GM12872 (cell line): ENCODE results near the gene IARS1.

Source experiments
- CTCF ChIP-seq: IDR thresholded peaks from 3 replicates; pipeline ENCODE4 v1.5.1; 2011; ENCODE audit warnings: low read depth, mild to moderate bottlenecking, low read length, moderate library complexity; ENCODE audit not compliant: insufficient read depth

Gene IARS1

DNA sequence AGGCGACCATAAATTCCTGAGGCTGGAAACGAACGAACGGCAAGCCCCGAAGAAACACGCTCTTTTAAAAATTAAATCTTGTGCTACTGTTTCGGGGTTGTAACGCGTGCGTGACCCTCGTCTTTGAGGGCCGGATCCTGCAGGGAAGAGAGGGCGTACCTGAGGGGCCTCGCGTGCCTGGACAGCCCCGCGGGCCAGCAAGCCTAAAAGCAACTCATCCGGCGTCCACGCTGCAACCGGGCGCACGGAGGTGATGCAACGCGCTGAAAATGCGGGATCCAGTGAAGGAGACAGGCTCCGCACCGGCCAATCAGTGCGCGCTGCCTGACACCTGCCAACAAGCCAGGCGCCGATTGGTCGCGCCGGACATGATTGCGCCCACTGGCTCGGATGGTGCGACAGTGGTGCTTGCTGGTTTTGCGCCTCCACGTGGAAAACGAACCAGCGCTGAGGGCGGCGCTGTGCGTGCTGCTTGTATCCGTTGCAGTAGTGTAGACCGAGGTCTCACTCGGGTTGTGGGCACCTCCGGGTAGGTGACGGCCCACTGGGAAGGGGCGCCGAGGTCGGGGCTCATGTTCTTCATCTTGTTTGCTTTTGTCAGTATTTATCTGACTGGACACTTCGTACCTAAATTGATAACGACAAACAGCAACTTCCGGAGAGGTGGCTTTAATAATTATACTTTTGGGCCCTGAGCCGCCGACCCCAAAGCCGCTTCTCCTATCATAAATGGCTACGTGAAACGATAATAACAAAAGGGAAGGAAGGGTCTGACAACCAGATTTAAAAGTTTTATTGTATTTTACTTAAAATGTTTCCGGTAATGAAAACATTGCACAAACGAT is at the start of gene IARS1:
Gene IARS1 (minus strand): TSS at position 246 of the 845 bp plus-strand sequence. CDS start 4,278 bp downstream, outside the sequence.
- 0 out of 3 replicates have a peak, but pooled peaks have one; percentile 43 for TF ChIP-seq CTCF

DNA sequence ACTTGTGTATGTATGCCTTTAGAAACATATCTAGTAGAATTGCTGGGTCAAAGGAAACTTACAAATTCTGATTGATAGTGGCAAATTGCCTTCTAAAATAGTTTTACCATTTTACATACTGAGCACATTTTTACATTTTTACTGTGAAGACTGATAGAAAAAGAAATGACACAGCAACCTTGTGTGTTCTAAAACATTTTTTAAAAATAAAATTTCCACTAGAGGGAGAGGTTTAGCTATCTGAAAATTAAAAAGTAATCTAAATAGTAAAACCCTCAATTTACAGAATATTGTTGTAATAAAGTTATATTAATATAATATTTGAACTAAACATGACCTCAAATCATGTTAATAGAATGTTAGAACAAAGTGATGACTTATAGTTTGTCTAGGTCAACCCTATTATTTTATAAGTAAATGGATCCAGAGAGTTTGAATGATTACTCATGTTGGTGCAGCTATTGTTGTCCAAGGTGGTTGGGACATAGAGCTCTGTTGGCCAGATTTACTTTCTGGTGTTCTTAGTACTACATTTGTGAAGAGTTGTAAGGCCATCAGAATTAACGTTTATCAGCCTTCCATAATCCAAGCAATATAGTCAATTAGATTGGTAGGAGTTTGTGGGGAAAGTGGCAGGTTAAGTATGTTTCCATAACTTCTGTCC is 49.5 kb upstream of the IARS1 start:
- TF ChIP-seq CTCF: no peak

DNA sequence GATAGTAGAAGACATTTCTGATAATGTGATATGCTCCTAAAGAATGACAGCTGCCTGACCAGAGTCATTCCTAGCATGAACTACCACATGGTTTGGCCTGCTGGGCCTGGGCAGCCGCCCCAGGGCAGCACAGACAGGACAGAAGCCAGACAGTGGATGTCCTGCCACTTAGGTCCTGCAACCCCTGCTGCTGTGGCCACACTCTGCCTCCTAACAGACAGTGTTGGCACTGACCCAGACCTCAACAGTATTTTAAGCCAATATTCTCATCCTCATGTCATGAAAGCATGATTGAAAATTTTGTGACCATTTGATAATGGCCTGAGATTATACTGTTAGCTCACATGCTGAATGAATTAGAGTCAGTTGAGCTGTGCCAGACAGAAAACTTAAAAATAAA is 48.1 kb upstream of the IARS1 start:
- TF ChIP-seq CTCF: no peak

GRCh38 chr9:92333282-92333634 is 39.8 kb upstream of the IARS1 start:
- TF ChIP-seq CTCF: no peak

- no peak for TF ChIP-seq CTCF
These were observed 39.2 kb upstream of the IARS1 start for GRCh38 chr9:92332577-92333281.

GRCh38 chr9:92328225-92328624 is 34.7 kb upstream of the IARS1 start:
- peak; percentile 26; the same call in 1 of the 3 replicates for TF ChIP-seq CTCF

GRCh38 chr9:92327283-92327850 is 33.9 kb upstream of the IARS1 start:
- TF ChIP-seq CTCF: no peak
